Measurements from ENCODE around the gene SCLT1. TPM values are rescaled to one million over a fixed set of nuclear protein-coding genes. Genes with fewer than 3 reads are reported as not detected.

SCLT1 gene
- total and polyA plus RNA-seq, 2 of the 4 experiments (the other 2 are of a cell fraction): 4.9 to 7.7 TPM

DNA sequence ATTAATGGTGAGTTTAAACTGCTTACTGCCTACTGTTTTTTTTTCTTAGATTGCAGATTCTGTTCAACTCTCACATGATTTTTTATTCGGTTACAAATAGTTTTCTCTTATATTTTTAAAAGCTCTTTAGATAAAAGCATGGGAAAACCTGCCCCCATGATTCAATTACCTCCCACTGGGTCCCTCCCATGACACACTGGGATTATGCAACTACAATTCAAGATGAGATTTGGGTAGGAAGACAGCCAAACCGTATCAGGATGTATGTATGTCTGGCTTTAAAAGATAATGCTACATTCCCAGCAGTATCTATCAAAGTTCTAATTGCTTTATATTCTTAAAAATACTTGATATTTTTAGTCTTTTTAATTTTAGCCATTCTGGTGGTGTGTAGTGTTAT, 152.4 kb downstream of the SCLT1 start:
- Histone ChIP-seq H3K56ac (ENCODE audit: extremely low read depth, insufficient read depth, low read length) (no peak overlapping the region), H3K27me3 (ENCODE audit: control insufficient read depth, insufficient read depth, low read length) (no peaks in the 10 kb centered on the region), H2BK20ac (ENCODE audit: low read depth, low read length) (no peak overlapping the region), H3K9me1 (ENCODE audit: insufficient read depth, low read length) (no peaks in the 10 kb centered on the region), H2BK5ac (ENCODE audit: low read depth, low read length, poor library complexity, severe bottlenecking) (no peak overlapping the region), H4K5ac (ENCODE audit: low read depth, low read length) (no peak overlapping the region), H2BK120ac (ENCODE audit: low read depth, low read length) (no peak overlapping the region), H3K18ac (ENCODE audit: low read depth, low read length) (no peak overlapping the region), H4K91ac (ENCODE audit: insufficient read depth, low read depth, low read length) (no peak overlapping the region), H3K36me3 (ENCODE audit: control insufficient read depth, insufficient read depth, low read length) (no peaks in the 10 kb centered on the region), H2AK9ac (replicated peaks; ENCODE audit: low read depth, low read length, poor library complexity) (no peak overlapping the region), H3K9ac (ENCODE audit: low read depth, low read length) (no peak overlapping the region), H3K4ac (ENCODE audit: low read depth, low read length) (no peak overlapping the region), H3K23ac (ENCODE audit: low read depth, low read length) (no peak overlapping the region), H3K4me1 (ENCODE audit: control insufficient read depth, insufficient read depth, low read length) (no peaks in the 10 kb centered on the region), H3K27ac (ENCODE audit: insufficient read depth, low read length) (no peak overlapping the region), H3K4me2 (ENCODE audit: low read depth, low read length) (no peak overlapping the region), H4K20me1 (ENCODE audit: insufficient read depth, low read length) (no peaks in the 10 kb centered on the region), H2AK5ac (ENCODE audit: low read depth, low read length) (no peak overlapping the region), H3K79me1 (ENCODE audit: low read depth in 1 of 2, low read length in 2 of 2) (no peaks in the 10 kb centered on the region), H4K8ac (ENCODE audit: low read depth in 2 of 2, low read length in 2 of 2) (no peak overlapping the region), H3K4me3 (ENCODE audit: insufficient read depth, low read depth, low read length) (no peak overlapping the region), H2AFZ (replicated peaks; ENCODE audit: low read length, poor library complexity) (no peak overlapping the region), H3K14ac (replicated peaks; ENCODE audit: low read depth, low read length) (no peak overlapping the region), H3K9me3 (ENCODE audit: control insufficient read depth, insufficient read depth, low read length) (0 out of 2 replicates have a peak, but pooled peaks cover 4% of the 10 kb centered on the region), H2BK15ac (ENCODE audit: low read depth, low read length) (no peak overlapping the region)
- no peak for TF ChIP-seq SMC3 (IDR thresholded peaks at IDR 0.05; ENCODE audit: low read depth, low read length)
- no peak for TF ChIP-seq MXI1 (IDR thresholded peaks at IDR 0.05; ENCODE audit: borderline replicate concordance, low read depth, low read length)
- no peak for TF ChIP-seq POLR2A (IDR thresholded peaks at IDR 0.05; ENCODE audit: low read depth, low read length)
- TF ChIP-seq CEBPB (IDR thresholded peaks at IDR 0.05; ENCODE audit: low read depth, low read length): no peak
- TF ChIP-seq USF2 (IDR thresholded peaks at IDR 0.05; ENCODE audit: low read depth, low read length): no peak
- TF ChIP-seq RCOR1 (IDR thresholded peaks at IDR 0.05; ENCODE audit: insufficient replicate concordance, low read length): no peak
- TF ChIP-seq, protein P1, sequence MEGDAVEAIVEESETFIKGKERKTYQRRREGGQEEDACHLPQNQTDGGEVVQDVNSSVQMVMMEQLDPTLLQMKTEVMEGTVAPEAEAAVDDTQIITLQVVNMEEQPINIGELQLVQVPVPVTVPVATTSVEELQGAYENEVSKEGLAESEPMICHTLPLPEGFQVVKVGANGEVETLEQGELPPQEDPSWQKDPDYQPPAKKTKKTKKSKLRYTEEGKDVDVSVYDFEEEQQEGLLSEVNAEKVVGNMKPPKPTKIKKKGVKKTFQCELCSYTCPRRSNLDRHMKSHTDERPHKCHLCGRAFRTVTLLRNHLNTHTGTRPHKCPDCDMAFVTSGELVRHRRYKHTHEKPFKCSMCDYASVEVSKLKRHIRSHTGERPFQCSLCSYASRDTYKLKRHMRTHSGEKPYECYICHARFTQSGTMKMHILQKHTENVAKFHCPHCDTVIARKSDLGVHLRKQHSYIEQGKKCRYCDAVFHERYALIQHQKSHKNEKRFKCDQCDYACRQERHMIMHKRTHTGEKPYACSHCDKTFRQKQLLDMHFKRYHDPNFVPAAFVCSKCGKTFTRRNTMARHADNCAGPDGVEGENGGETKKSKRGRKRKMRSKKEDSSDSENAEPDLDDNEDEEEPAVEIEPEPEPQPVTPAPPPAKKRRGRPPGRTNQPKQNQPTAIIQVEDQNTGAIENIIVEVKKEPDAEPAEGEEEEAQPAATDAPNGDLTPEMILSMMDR (conservative IDR thresholded peaks at IDR 0.05; ENCODE audit: low read depth, low read length): no peak
- no peak for TF ChIP-seq BHLHE40 (IDR thresholded peaks at IDR 0.05; ENCODE audit: low read depth, low read length)
- TF ChIP-seq CHD1 (IDR thresholded peaks at IDR 0.05; ENCODE audit: low read depth, low read length): no peak
- TF ChIP-seq, protein P2, sequence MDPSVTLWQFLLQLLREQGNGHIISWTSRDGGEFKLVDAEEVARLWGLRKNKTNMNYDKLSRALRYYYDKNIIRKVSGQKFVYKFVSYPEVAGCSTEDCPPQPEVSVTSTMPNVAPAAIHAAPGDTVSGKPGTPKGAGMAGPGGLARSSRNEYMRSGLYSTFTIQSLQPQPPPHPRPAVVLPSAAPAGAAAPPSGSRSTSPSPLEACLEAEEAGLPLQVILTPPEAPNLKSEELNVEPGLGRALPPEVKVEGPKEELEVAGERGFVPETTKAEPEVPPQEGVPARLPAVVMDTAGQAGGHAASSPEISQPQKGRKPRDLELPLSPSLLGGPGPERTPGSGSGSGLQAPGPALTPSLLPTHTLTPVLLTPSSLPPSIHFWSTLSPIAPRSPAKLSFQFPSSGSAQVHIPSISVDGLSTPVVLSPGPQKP (IDR thresholded peaks at IDR 0.05; ENCODE audit: borderline replicate concordance, low read depth, low read length): no peak
- TF ChIP-seq RAD21 (IDR thresholded peaks at IDR 0.05; ENCODE audit: low read length): no peak
- no peak for TF ChIP-seq NFE2L2 (IDR thresholded peaks at IDR 0.05; ENCODE audit: low read depth, low read length)
- TF ChIP-seq MAFK (IDR thresholded peaks at IDR 0.05; ENCODE audit: low read depth, low read length): no peak
- TF ChIP-seq FOS (IDR thresholded peaks at IDR 0.05; ENCODE audit: low read depth, low read length): no peak
- ChIA-PET POLR2A (ENCODE audit: unreplicated experiment) (no interaction called here), CTCF (no interaction called here)
- no TSS peak for BruUV-seq (replicated peaks)
- ATAC-seq (ENCODE audit: low read depth): no peak
- intact Hi-C loops (cut with micrococcal nuclease) (no loop called here), in situ Hi-C loops (cut with MboI; ENCODE audit: low sequenced_read_pairs) (no loop called here), dilution Hi-C loops (cut with HindIII; ENCODE audit: low sequenced_read_pairs, unreplicated experiment) (no loop called here)
- no peak for DNase-seq
- no CpG with 5 or more reads among the region's 2 CpGs for WGBS, 2 experiments (ENCODE audit: extremely low coverage in 2 of 2, insufficient read length in 1 of 2)
